ENCODE results near the gene SORCS3. TPM values are rescaled to one million over a fixed set of nuclear protein-coding genes. Genes with fewer than 3 reads are reported as not detected.
A peak's percentile ranks its signal among the peaks of the same experiment; 100 is the strongest.

Gene SORCS3
- polyA plus RNA-seq, 3 donors: not detected

GRCh38 chr10:104683567-104683966, 42.5 kb downstream of the SORCS3 start:
- Mint-ChIP-seq H3K36me3 (no peaks in the 10 kb centered on the region), H3K27ac (no peak overlapping the region), H3K4me3 (no peak overlapping the region), H3K27me3 (ENCODE audit: low read depth in 3 of 3) (peaks cover 8 to 24% (median 24%) of the 10 kb centered on the region in 3 donors), H3K4me1 (no peaks in the 10 kb centered on the region), H3K9me3 (no peaks in the 10 kb centered on the region)
- Histone ChIP-seq H3K4me3 (replicated peaks in 1 of 3; ENCODE audit: low read depth in 2 of 3, low read length in 3 of 3) (no peak overlapping the region), H3K79me2 (ENCODE audit: insufficient read depth, low read length) (no peaks in the 10 kb centered on the region), H3K27ac (ENCODE audit: low read depth in 1 of 2, low read length in 2 of 2) (no peak overlapping the region), H3K4me2 (replicated peaks; ENCODE audit: extremely low read depth, low read length, poor library complexity, severe bottlenecking) (no peak overlapping the region), H3K9me3 (replicated peaks in 1 of 2; ENCODE audit: control insufficient read depth in 1 of 2, insufficient read depth in 1 of 2, low read length in 2 of 2) (no peaks in the 10 kb centered on the region), H3K27me3 (ENCODE audit: control insufficient read depth in 2 of 2, insufficient read depth in 2 of 2, low read length in 2 of 2) (peaks cover 4 to 17% of the 10 kb centered on the region in 2 donors), H4K20me1 (ENCODE audit: insufficient read depth, low read length) (no peaks in the 10 kb centered on the region), H3K4me1 (ENCODE audit: control insufficient read depth in 1 of 2, insufficient read depth in 2 of 2, low read length in 2 of 2) (no peaks in the 10 kb centered on the region), H2AFZ (ENCODE audit: insufficient read depth, low read depth, low read length, poor library complexity, severe bottlenecking) (no peak overlapping the region), H3K9ac (ENCODE audit: insufficient read depth, low read length, poor library complexity, severe bottlenecking) (no peak overlapping the region), H3K36me3 (replicated peaks in 1 of 2; ENCODE audit: control insufficient read depth in 1 of 2, insufficient read depth in 2 of 2, low read length in 2 of 2) (no peaks in the 10 kb centered on the region)
- no CpG with 5 or more reads among the region's 1 CpG for WGBS (ENCODE audit: insufficient coverage)
- intact Hi-C loops (cut with micrococcal nuclease): no loop called here
- DNase-seq: no peak
- no peak for TF ChIP-seq CTCF (IDR thresholded peaks at IDR 0.05)

- H3K4me3 Mint-ChIP-seq: no peak overlapping the region
- H3K4me1 ChIP-seq (ENCODE audit: control insufficient read depth in 1 of 2, insufficient read depth in 2 of 2, low read length in 2 of 2): no peaks in the 10 kb centered on the region
These were observed 45.7 kb downstream of the SORCS3 start for GRCh38 chr10:104686829-104687228.

More at GRCh38 chr10:104686829-104687228, 45.7 kb downstream of the SORCS3 start:
- Histone ChIP-seq H2AFZ (ENCODE audit: insufficient read depth, low read depth, low read length, poor library complexity, severe bottlenecking) (no peak overlapping the region), H3K4me3 (replicated peaks in 1 of 3; ENCODE audit: low read depth in 2 of 3, low read length in 3 of 3) (no peak overlapping the region), H3K79me2 (ENCODE audit: insufficient read depth, low read length) (no peaks in the 10 kb centered on the region), H3K4me2 (replicated peaks; ENCODE audit: extremely low read depth, low read length, poor library complexity, severe bottlenecking) (no peak overlapping the region), H3K27ac (ENCODE audit: low read depth in 1 of 2, low read length in 2 of 2) (no peak overlapping the region), H3K27me3 (ENCODE audit: control insufficient read depth in 2 of 2, insufficient read depth in 2 of 2, low read length in 2 of 2) (no peaks in the 10 kb centered on the region), H3K9ac (ENCODE audit: insufficient read depth, low read length, poor library complexity, severe bottlenecking) (no peak overlapping the region), H3K9me3 (replicated peaks in 1 of 2; ENCODE audit: control insufficient read depth in 1 of 2, insufficient read depth in 1 of 2, low read length in 2 of 2) (no peaks in the 10 kb centered on the region), H4K20me1 (ENCODE audit: insufficient read depth, low read length) (no peaks in the 10 kb centered on the region), H3K36me3 (replicated peaks in 1 of 2; ENCODE audit: control insufficient read depth in 1 of 2, insufficient read depth in 2 of 2, low read length in 2 of 2) (no peaks in the 10 kb centered on the region)
- H3K36me3 Mint-ChIP-seq: no peaks in the 10 kb centered on the region
- intact Hi-C loops (cut with micrococcal nuclease): no loop called here
- WGBS (ENCODE audit: insufficient coverage): 93% methylated on average over 1 of the region's 1 CpG
- H3K27ac Mint-ChIP-seq: peak overlapping the region in 1 of 7 donors; percentile 44
- TF ChIP-seq CTCF (IDR thresholded peaks at IDR 0.05): no peak
- H3K9me3 Mint-ChIP-seq: peaks cover 0 to under 1% (median 0%) of the 10 kb centered on the region in 7 donors
- peaks cover 4 to 13% (median 5%) of the 10 kb centered on the region in 3 donors for H3K27me3 Mint-ChIP-seq (ENCODE audit: low read depth in 3 of 3)
- no peak for DNase-seq
- H3K4me1 Mint-ChIP-seq: no peaks in the 10 kb centered on the region
